Mucosa of stomach (tissue), 1 donor: ENCODE data around the gene PCDHA10.

Experiments used
- H3K27me3 ChIP-seq: one replicate; pipeline ENCODE4 v1.7.0; 2013; ENCODE audit warnings: mild to moderate bottlenecking, low read length; ENCODE audit not compliant: control insufficient read depth, insufficient read depth
- H3K36me3 ChIP-seq: one replicate; pipeline ENCODE4 v1.7.0; 2013; ENCODE audit warnings: low read length; ENCODE audit not compliant: control insufficient read depth, insufficient read depth
- H3K4me1 ChIP-seq: one replicate; pipeline ENCODE4 v1.7.0; 2013; ENCODE audit warnings: mild to moderate bottlenecking, low read length; ENCODE audit not compliant: control insufficient read depth, insufficient read depth
- H3K4me3 ChIP-seq: one replicate; pipeline ENCODE4 v1.7.0; 2013; ENCODE audit warnings: low read length
- H3K9ac ChIP-seq: one replicate; pipeline ENCODE4 v1.7.0; 2013; ENCODE audit warnings: mild to moderate bottlenecking, low read length, moderate library complexity
- H3K9me3 ChIP-seq: one replicate; pipeline ENCODE4 v1.7.0; 2013; ENCODE audit warnings: mild to moderate bottlenecking, low read length, moderate library complexity; ENCODE audit not compliant: control insufficient read depth
- donor health status: Pancreatic carcinoma.

The PCDHA10 gene

GRCh38 chr5:140882591-140882899, 26.8 kb downstream of the PCDHA10 start:
- H3K4me3 ChIP-seq: no peak overlapping the region
- H3K4me1 ChIP-seq: no peaks in the 10 kb centered on the region
- H3K27me3 ChIP-seq: no peaks in the 10 kb centered on the region
- H3K9ac ChIP-seq: no peak overlapping the region
- no peaks in the 10 kb centered on the region for H3K36me3 ChIP-seq
- H3K9me3 ChIP-seq: no peaks in the 10 kb centered on the region

- Histone ChIP-seq H3K4me1 (no peaks in the 10 kb centered on the region), H3K9ac (no peak overlapping the region), H3K36me3 (no peaks in the 10 kb centered on the region), H3K9me3 (no peaks in the 10 kb centered on the region), H3K4me3 (no peak overlapping the region), H3K27me3 (no peaks in the 10 kb centered on the region)
Observed at GRCh38 chr5:140883373-140883772, 27.7 kb downstream of the PCDHA10 start.

GRCh38 chr5:140883927-140884697, 28.4 kb downstream of the PCDHA10 start:
- no peaks in the 10 kb centered on the region for H3K4me1 ChIP-seq
- H3K36me3 ChIP-seq: no peaks in the 10 kb centered on the region
- H3K9ac ChIP-seq: no peak overlapping the region
- no peaks in the 10 kb centered on the region for H3K27me3 ChIP-seq
- no peak overlapping the region for H3K4me3 ChIP-seq
- no peaks in the 10 kb centered on the region for H3K9me3 ChIP-seq

GRCh38 chr5:140916325-140916724, 60.6 kb downstream of the PCDHA10 start:
- Histone ChIP-seq H3K9me3 (no peaks in the 10 kb centered on the region), H3K4me1 (no peaks in the 10 kb centered on the region), H3K27me3 (no peaks in the 10 kb centered on the region), H3K9ac (no peak overlapping the region), H3K36me3 (no peaks in the 10 kb centered on the region), H3K4me3 (no peak overlapping the region)
